ENCODE measurements around the gene THADA.

The THADA gene

GRCh38 chr2:43534569-43534968 lies 61.3 kb downstream of the THADA start:
- TF ChIP-seq SIN3A (IDR thresholded peaks at IDR 0.05; ENCODE audit: borderline replicate concordance, insufficient read depth, low read length) (no peak), POLR2AphosphoS5 (IDR thresholded peaks at IDR 0.05; ENCODE audit: low read depth, low read length) (no peak), FOXP2 (optimal IDR thresholded peaks at IDR 0.05; ENCODE audit: borderline replicate concordance, extremely low read depth, extremely low read length, insufficient read depth) (no peak), TAF1 (IDR thresholded peaks at IDR 0.05; ENCODE audit: borderline replicate concordance, insufficient read depth, low read length) (no peak)

- TF ChIP-seq TAF1 (IDR thresholded peaks at IDR 0.05; ENCODE audit: borderline replicate concordance, insufficient read depth, low read length) (no peak), REST (IDR thresholded peaks at IDR 0.05; ENCODE audit: insufficient read depth in 1 of 2, low read depth in 2 of 2, low read length in 2 of 2) (no peak), FOXP2 (optimal IDR thresholded peaks at IDR 0.05; ENCODE audit: borderline replicate concordance, extremely low read depth, extremely low read length, insufficient read depth) (no peak), POLR2AphosphoS5 (IDR thresholded peaks at IDR 0.05; ENCODE audit: low read depth, low read length) (no peak), SIN3A (IDR thresholded peaks at IDR 0.05; ENCODE audit: borderline replicate concordance, insufficient read depth, low read length) (no peak)
Observed at GRCh38 chr2:43531251-43531650, 64.6 kb downstream of the THADA start.

- no peak for TF ChIP-seq POLR2AphosphoS5 (IDR thresholded peaks at IDR 0.05; ENCODE audit: low read depth, low read length)
- no peak for TF ChIP-seq SIN3A (IDR thresholded peaks at IDR 0.05; ENCODE audit: borderline replicate concordance, insufficient read depth, low read length)
- no peak for TF ChIP-seq TAF1 (IDR thresholded peaks at IDR 0.05; ENCODE audit: borderline replicate concordance, insufficient read depth, low read length)
- no peak for TF ChIP-seq FOXP2 (optimal IDR thresholded peaks at IDR 0.05; ENCODE audit: borderline replicate concordance, extremely low read depth, extremely low read length, insufficient read depth)
- TF ChIP-seq REST (IDR thresholded peaks at IDR 0.05; ENCODE audit: insufficient read depth in 1 of 2, low read depth in 2 of 2, low read length in 2 of 2): no peak
Observed at GRCh38 chr2:43526994-43527393, 68.8 kb downstream of the THADA start.

- TF ChIP-seq POLR2AphosphoS5 (IDR thresholded peaks at IDR 0.05; ENCODE audit: low read depth, low read length) (no peak), SIN3A (IDR thresholded peaks at IDR 0.05; ENCODE audit: borderline replicate concordance, insufficient read depth, low read length) (no peak), REST (IDR thresholded peaks at IDR 0.05; ENCODE audit: insufficient read depth in 1 of 2, low read depth in 2 of 2, low read length in 2 of 2) (no peak), TAF1 (IDR thresholded peaks at IDR 0.05; ENCODE audit: borderline replicate concordance, insufficient read depth, low read length) (no peak), FOXP2 (optimal IDR thresholded peaks at IDR 0.05; ENCODE audit: borderline replicate concordance, extremely low read depth, extremely low read length, insufficient read depth) (no peak)
Observed at GRCh38 chr2:43525506-43525905, 70.3 kb downstream of the THADA start.

- TF ChIP-seq FOXP2 (optimal IDR thresholded peaks at IDR 0.05; ENCODE audit: borderline replicate concordance, extremely low read depth, extremely low read length, insufficient read depth) (no peak), SIN3A (IDR thresholded peaks at IDR 0.05; ENCODE audit: borderline replicate concordance, insufficient read depth, low read length) (no peak), POLR2AphosphoS5 (IDR thresholded peaks at IDR 0.05; ENCODE audit: low read depth, low read length) (no peak), REST (IDR thresholded peaks at IDR 0.05; ENCODE audit: insufficient read depth in 1 of 2, low read depth in 2 of 2, low read length in 2 of 2) (no peak)
Observed at GRCh38 chr2:43524177-43524965, 71.5 kb downstream of the THADA start.
